ENCODE results near the gene PARD3.

The PARD3 gene

GRCh38 chr10:34164029-34164428, 651.1 kb downstream of the PARD3 start:
- no peak for DNase-seq

DNA sequence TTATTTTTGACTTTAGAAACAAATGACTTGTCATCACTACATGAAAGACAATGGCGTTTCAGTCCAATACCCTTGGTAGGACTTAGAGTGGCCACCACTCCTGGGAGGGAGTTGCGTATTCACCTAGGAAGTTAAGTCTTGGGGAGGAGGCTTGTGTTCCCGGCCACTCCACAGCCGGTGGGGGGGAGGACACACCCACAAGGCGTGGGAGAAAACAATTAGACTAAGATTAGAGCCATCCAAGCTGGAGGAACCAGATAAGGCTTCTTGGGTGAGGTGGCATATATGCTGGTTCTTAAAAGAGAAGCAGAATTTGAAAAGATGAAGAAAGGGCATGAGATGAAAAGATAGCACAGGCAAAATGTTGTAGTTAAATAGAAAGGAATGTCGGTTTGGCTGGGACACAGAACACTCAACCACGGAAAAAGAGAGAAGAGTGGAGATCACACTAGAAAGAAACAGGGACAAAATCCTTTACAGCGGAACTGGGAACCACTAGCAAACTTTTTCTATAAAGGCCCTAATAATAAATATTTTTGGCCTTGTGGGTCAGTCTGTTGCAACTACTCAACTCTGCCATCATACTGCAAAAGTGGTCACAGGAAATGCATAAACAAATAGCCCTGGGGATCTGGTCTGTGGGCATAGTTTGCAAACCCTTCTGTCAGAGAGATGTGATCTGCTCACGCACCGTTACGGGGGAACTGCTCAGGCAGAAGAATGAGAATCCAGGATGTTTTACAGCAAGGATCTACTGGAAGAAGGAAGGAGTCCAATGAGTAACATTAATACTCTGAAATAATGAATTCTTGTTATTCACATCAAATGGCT, 651.8 kb downstream of the PARD3 start:
- DNase-seq: no peak

GRCh38 chr10:34161777-34162370, 653.2 kb downstream of the PARD3 start:
- no peak for DNase-seq

- no peak for DNase-seq
Observed at GRCh38 chr10:34160595-34160994, 654.5 kb downstream of the PARD3 start.

- DNase-seq: no peak
Observed at GRCh38 chr10:34157501-34157900, 657.6 kb downstream of the PARD3 start.

GRCh38 chr10:34156781-34157425, 658.2 kb downstream of the PARD3 start:
- DNase-seq: no peak

DNA sequence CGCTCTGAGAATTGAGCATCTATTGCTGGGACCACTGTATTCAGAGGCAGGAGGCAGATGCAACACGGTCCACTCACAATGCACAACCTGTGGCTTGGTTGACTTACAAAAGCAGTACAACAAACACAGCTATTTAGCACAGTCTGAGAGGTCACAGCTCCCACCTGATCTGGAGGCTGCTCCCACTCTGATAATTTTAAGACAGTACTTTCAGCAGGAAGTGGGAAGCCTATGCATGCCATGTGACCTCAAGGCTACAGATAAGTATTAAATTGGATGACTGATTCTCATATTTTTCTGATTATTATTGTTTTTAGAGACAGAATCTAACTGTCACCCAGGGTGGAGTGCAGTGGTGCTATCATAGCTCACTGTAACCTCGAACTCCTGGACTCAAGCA, 659.3 kb downstream of the PARD3 start:
- DNase-seq: no peak

DNA sequence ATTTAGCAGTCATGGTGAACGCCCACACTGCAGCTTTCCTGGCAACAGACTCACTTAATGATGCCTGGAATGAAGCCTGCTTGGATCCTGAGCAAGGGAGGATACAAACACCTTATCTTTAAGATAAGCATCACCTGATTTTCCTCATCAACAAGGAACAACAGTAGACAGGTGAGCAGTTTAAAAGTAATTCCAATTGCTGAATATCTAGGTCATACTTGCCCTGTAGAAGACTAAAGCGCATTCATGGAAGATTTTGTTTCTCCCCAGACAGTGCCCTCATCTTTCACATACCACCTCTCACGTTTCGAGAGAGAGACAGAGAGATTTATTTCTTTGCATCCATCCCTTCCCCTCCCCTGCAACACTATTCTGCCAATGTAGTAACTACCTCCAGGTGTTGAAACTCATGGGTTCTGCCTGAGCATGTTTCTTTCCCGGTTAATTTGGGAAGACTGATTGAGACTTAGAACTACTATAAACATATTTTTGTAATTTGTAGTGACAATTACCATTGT, 660.7 kb downstream of the PARD3 start:
- no peak for DNase-seq

DNA sequence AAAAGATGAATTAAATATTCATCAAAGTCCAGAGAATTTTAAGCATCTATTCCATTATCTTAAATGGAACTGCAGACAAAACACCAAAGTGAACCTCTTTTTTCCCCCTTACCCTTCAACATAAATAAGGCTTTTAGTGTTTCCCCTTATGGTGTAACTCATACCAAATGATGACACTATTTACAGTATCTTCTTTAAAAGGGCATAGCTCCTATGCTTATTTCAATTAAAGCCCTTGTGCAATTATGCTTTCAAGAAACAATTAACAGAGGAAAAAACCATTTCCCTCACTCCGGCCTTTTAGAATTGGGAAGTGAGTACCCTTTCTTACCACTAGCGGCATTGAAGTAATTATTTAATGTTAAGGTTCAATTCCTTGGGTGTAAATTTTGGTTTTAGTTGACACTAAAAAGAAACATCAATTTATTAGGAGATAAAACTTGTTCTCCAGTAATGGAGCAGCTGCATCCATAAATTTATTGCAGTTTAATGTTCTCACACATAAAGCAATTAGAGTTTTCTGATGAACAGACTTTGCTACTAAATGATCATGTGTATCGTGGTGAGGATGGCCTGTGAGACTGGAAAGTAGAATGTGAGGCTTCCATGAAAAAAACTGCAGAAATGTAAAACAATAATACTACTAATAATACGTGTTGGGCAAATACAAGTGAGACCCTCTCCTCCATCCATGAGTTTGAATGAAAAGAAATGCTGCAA, 661.3 kb downstream of the PARD3 start:
- DNase-seq: no peak

GRCh38 chr10:34152434-34152833, 662.7 kb downstream of the PARD3 start:
- DNase-seq: no peak

DNA sequence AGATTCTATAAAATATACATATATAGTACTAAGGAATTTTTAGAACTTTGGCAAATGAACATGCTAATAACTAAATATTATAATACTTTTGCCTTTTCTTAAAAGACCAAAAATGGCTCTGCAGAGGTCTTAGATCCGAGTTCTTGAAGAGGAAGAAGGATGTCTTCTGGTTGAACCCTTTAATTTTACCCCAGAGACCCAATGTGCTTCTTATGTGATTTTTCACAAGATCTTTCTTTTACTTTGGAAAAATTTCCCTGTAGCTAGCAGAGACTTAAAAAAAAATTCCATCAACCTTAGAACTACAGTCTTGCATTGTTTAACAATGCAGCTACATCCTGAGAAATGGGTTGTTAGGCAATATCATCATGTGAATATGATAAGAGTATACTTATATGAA, 663.2 kb downstream of the PARD3 start:
- no peak for DNase-seq

DNA sequence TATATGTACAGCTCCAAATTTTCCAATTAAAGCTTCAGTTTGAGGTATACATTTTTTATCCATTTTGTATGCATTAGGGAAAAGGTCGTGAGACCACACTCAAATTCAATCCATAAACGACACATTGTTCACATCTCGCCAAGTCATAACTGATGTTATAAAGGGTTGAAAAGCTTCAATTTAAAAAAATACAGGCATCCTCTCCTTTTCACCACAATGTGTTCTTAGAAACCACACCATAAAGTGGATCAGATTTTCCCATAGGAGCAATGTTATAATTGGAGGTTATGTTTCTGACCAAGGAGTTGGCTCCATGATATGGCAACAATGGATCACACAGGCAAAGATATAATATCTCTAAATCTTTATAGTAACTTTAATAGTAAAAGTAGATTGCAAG, 663.6 kb downstream of the PARD3 start:
- no peak for DNase-seq

DNA sequence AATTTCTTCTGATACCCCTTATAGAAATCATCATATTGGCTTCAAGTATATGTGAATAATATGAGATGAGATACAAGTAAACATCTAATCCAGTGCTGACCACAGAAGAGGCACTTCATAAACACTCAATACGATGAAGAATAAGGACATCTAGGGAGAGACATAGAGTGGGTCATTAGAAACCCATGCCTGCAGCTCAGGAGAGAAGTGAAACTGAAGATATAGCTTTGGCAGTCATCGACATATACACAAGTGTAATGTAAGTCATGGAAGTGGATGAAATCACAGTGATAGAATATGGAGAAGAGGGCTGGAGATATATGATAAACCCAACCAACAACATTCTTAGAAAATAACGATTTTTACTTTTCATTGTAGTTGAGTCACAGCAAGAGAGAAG, 665.0 kb downstream of the PARD3 start:
- DNase-seq: no peak

DNA sequence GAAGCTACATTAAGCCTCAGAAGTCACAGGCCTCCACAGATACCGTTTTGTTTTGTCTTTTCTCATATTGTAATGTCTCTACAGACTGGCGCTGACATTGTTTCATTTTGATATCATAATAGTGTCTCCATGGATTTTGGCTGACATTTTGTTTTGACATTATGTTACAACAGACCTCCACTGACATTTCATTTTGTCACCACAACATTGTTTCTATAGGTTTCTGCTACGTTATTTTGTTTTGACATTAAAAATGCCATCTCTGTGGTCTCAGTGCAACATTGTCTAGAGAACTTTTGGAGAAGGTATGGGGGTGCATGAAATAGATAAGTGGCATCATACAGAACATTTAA, 666.8 kb downstream of the PARD3 start:
- no peak for DNase-seq

DNA sequence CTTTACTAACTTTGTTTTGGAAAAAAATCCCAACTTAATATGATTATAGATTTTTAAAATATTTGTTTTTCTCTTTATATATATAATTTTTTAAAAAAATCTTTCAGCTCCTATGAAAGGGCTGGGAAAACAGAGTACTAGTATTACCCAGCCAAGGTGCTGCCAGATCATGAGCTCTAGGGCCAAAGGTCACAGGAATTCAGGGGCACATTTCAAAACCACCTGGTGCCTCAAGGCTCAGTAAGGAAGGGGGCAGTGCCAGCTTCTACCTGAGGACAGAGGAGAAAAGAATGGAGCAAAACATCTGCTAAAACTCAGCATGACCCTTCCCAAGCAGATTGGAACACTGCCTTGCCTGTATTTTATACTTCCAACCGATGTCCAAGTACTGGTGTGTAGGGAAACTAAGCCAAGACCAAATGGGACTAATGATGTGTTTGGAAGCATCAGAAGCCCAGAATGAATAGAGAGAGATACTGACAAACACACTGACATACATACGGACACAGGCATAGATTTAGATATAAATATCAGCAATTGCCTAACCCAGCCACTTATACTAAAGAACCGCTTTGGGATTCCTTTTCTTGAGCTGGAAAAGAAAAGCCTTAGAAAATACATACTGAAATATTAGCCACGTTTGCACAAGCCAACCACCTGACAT, 667.3 kb downstream of the PARD3 start:
- no peak for DNase-seq

- no peak for DNase-seq
Observed at GRCh38 chr10:34145715-34146114, 669.4 kb downstream of the PARD3 start.

DNA sequence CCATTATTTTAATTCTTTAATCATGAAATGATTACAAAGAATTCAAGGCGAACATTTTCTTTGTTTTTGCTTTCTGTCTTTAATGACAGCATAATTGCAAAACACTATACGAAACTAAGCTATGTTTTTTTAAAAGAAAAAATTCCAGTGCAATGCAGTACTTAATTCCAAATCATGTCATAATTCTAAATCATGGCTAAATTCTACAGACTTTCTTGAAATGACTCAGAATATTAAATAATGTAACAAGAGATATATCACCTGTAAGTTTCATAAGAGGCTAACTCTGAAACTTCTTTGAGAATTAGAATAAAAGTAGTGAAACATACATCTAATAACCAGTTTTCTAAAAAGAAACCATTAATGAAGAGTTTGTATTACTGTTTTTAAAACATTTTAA, 671.6 kb downstream of the PARD3 start:
- DNase-seq: no peak

- DNase-seq: no peak
Observed at GRCh38 chr10:34141032-34141680, 673.9 kb downstream of the PARD3 start.

- no peak for DNase-seq
Observed at GRCh38 chr10:34139559-34139958, 675.5 kb downstream of the PARD3 start.

- DNase-seq: no peak
Observed at GRCh38 chr10:34137955-34138354, 677.1 kb downstream of the PARD3 start.

GRCh38 chr10:34137201-34137600, 677.9 kb downstream of the PARD3 start:
- DNase-seq: no peak

- no peak for DNase-seq
Observed at GRCh38 chr10:34135515-34135914, 679.6 kb downstream of the PARD3 start.
